GM23338 (cell line): ENCODE measurements around the gene ATXN7. TPM values are rescaled to one million over a fixed set of nuclear protein-coding genes. Genes with fewer than 3 reads are reported as not detected.

Experiments used
- ATAC-seq: fragments of 200-7000 bp; cut with Tn5 transposase; 3 replicates; pipeline ENCODE4 v1.9.1; 2020
- DNase-seq: peaks from one replicate; pipeline ENCODE4 v3.0.0-alpha.2; 2015; ENCODE audit warnings: low spot score
- H2AFZ ChIP-seq: fragments of 200-600 bp; sonication (generic); 2 replicates; pipeline ENCODE4 v1.8.0; 2016; ENCODE audit warnings: antibody characterized with exemption, mild to moderate bottlenecking, moderate library complexity
- H3F3A ChIP-seq: fragments of 200-600 bp; sonication (generic); replicated peaks from 2 replicates; pipeline ENCODE4 v1.8.0; 2017; ENCODE audit warnings: antibody characterized with exemption, mixed run types, low read depth
- H3K27ac ChIP-seq: fragments of 200-600 bp; sonication (generic); 2 replicates; pipeline ENCODE4 v1.6.1; 2016; ENCODE audit warnings: low read depth
- H3K27me3 ChIP-seq: fragments of 200-600 bp; sonication (generic); 2 replicates; pipeline ENCODE4 v1.8.0; 2016; ENCODE audit warnings: mild to moderate bottlenecking, mixed run types, moderate library complexity; ENCODE audit not compliant: insufficient read depth
- H3K36me3 ChIP-seq: fragments of 200-600 bp; sonication (generic); 2 replicates; pipeline ENCODE4 v1.8.0; 2016; ENCODE audit warnings: mild to moderate bottlenecking; ENCODE audit not compliant: insufficient read depth
- H3K4me1 ChIP-seq: fragments of 200-600 bp; sonication (generic); 2 replicates; pipeline ENCODE4 v1.8.0; 2016; ENCODE audit warnings: mild to moderate bottlenecking, moderate library complexity; ENCODE audit not compliant: insufficient read depth
- H3K4me2 ChIP-seq: fragments of 200-600 bp; sonication (generic); 2 replicates; pipeline ENCODE4 v1.7.1; 2017; ENCODE audit warnings: mixed run types
- H3K4me3 ChIP-seq: fragments of 200-600 bp; sonication (generic); 2 replicates; pipeline ENCODE4 v1.6.1; 2016; ENCODE audit warnings: mixed run types
- H3K79me2 ChIP-seq: fragments of 200-600 bp; sonication (generic); replicated peaks from 2 replicates; pipeline ENCODE4 v1.8.0; 2017; ENCODE audit warnings: mild to moderate bottlenecking; ENCODE audit not compliant: insufficient read depth
- H3K9me2 ChIP-seq: fragments of 200-600 bp; sonication (generic); 2 replicates; pipeline ENCODE4 v1.8.0; 2017; ENCODE audit not compliant: insufficient read depth
- H4K20me1 ChIP-seq: fragments of 200-600 bp; sonication (generic); replicated peaks from 2 replicates; pipeline ENCODE4 v1.8.0; 2017; ENCODE audit warnings: mild to moderate bottlenecking; ENCODE audit not compliant: insufficient read depth
- H3K27ac Mint-ChIP-seq: 2 replicates; pipeline ENCODE4 v1.8.0; 2020; ENCODE audit warnings: inconsistent platforms, mild to moderate bottlenecking, moderate library complexity, mixed read lengths
- H3K27me3 Mint-ChIP-seq: 3 replicates; pipeline ENCODE4 v1.8.0; 2022; ENCODE audit warnings: low read depth, mild to moderate bottlenecking, moderate library complexity, mixed read lengths, inconsistent platforms; ENCODE audit not compliant: insufficient read depth, poor library complexity
- H3K36me3 Mint-ChIP-seq: 3 replicates; pipeline ENCODE4 v1.8.0; 2021; ENCODE audit warnings: low read depth, mild to moderate bottlenecking, inconsistent platforms, moderate library complexity, mixed read lengths
- H3K4me1 Mint-ChIP-seq: 3 replicates; pipeline ENCODE4 v1.8.0; 2020; ENCODE audit warnings: mild to moderate bottlenecking, inconsistent platforms, mixed read lengths
- H3K4me3 Mint-ChIP-seq: 3 replicates; pipeline ENCODE4 v1.8.0; 2021; ENCODE audit warnings: moderate library complexity, mild to moderate bottlenecking, inconsistent platforms, mixed read lengths
- H3K9me3 Mint-ChIP-seq: 3 replicates; pipeline ENCODE4 v1.8.0; 2020; ENCODE audit warnings: moderate library complexity, mild to moderate bottlenecking, inconsistent platforms, mixed read lengths
- CREB1 ChIP-seq: fragments of 250-450 bp; sonication (Bioruptor Pico); IDR thresholded peaks from 2 replicates; pipeline ENCODE4 v1.5.0; 2020; ENCODE audit warnings: low read depth, mild to moderate bottlenecking, moderate library complexity
- EZH2 ChIP-seq: fragments of 200-600 bp; sonication (generic); IDR thresholded peaks from one replicate; pipeline ENCODE4 v1.8.0; 2017; ENCODE audit warnings: antibody characterized with exemption, mild to moderate bottlenecking, low read depth; ENCODE audit not compliant: unreplicated experiment
- POLR2AphosphoS5 ChIP-seq: IDR thresholded peaks from 2 replicates; pipeline ENCODE4 v1.6.1; 2016; ENCODE audit warnings: antibody characterized with exemption, low read depth
- STAT1 ChIP-seq: IDR thresholded peaks from one replicate; pipeline ENCODE4 v1.6.1; 2016; ENCODE audit warnings: antibody characterized with exemption; ENCODE audit not compliant: unreplicated experiment
- ZNF114 ChIP-seq: fragments of 250-450 bp; sonication (Bioruptor Pico); IDR thresholded peaks from 2 replicates; pipeline ENCODE4 v1.5.0; 2020; ENCODE audit warnings: mild to moderate bottlenecking, moderate library complexity
- ZNF331 ChIP-seq: fragments of 250-450 bp; sonication (Bioruptor Pico); IDR thresholded peaks from 2 replicates; pipeline ENCODE4 v1.5.0; 2020; ENCODE audit warnings: low read depth, mild to moderate bottlenecking, moderate library complexity
- polyA plus RNA-seq: library from polyadenylated mRNA; unstranded; fragments of >200 nt; fragmentation: Nextera tagmentation; extraction: Ambion mirVana; gene quantifications from 2 replicates; pipeline ENCODE4 v1.2.1, GENCODE V29; 2016
- total RNA-seq: library from RNA; depleted of rRNA; stranded (reverse); fragments of >200 nt; shearing (Covaris generic); gene quantifications from 2 replicates; pipeline ENCODE4 v1.2.3, GENCODE V29; 2014
- TF ChIP-seq, protein P1 (sequence below), 2 experiments: fragments of 200-600 bp in 1 of 2; sonication (generic) in 1 of 2; conservative IDR thresholded peaks; 2 replicates each; pipeline versions ENCODE4 v1.5.1 to v1.6.1; 2016 to 2017; ENCODE audit warnings: antibody characterized with exemption in 2 of 2, low read depth in 2 of 2, mild to moderate bottlenecking in 2 of 2, moderate library complexity in 1 of 2
- TF ChIP-seq, protein P2 (sequence below): fragments of 250-450 bp; sonication (Bioruptor Pico); IDR thresholded peaks from 2 replicates; pipeline ENCODE4 v1.5.0; 2020; ENCODE audit warnings: mild to moderate bottlenecking, moderate library complexity
- TF ChIP-seq, protein P3 (sequence below): IDR thresholded peaks from 2 replicates; pipeline ENCODE4 v1.6.1; 2016; ENCODE audit warnings: antibody characterized with exemption

Gene ATXN7
- total and polyA plus RNA-seq, 2 experiments from 2014 or later = 4.0 to 17.2 TPM

DNA sequence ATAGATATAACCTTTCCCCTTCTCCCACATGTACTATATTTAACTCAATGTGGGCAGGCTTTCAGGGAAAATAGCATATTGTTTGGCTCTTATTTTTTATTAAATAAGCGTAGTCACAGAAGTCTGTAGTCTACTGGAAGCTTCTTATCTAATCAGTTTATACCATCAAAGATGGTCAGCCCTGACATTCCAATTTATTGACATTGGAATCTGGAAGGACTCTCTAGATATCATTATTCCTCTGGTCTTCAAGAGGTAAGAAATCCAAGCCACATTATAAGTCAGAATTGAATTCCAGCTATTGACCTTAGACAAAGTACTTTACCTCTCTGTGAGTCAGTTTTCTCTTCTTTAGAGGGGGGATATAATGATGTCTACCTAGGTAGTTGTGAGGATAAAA, 87.0 kb downstream of the ATXN7 start (continued):
- TF ChIP-seq, protein P1, sequence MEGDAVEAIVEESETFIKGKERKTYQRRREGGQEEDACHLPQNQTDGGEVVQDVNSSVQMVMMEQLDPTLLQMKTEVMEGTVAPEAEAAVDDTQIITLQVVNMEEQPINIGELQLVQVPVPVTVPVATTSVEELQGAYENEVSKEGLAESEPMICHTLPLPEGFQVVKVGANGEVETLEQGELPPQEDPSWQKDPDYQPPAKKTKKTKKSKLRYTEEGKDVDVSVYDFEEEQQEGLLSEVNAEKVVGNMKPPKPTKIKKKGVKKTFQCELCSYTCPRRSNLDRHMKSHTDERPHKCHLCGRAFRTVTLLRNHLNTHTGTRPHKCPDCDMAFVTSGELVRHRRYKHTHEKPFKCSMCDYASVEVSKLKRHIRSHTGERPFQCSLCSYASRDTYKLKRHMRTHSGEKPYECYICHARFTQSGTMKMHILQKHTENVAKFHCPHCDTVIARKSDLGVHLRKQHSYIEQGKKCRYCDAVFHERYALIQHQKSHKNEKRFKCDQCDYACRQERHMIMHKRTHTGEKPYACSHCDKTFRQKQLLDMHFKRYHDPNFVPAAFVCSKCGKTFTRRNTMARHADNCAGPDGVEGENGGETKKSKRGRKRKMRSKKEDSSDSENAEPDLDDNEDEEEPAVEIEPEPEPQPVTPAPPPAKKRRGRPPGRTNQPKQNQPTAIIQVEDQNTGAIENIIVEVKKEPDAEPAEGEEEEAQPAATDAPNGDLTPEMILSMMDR (conservative IDR thresholded peaks at IDR 0.05; ENCODE audit: low read depth in 2 of 2) = no peak

DNA sequence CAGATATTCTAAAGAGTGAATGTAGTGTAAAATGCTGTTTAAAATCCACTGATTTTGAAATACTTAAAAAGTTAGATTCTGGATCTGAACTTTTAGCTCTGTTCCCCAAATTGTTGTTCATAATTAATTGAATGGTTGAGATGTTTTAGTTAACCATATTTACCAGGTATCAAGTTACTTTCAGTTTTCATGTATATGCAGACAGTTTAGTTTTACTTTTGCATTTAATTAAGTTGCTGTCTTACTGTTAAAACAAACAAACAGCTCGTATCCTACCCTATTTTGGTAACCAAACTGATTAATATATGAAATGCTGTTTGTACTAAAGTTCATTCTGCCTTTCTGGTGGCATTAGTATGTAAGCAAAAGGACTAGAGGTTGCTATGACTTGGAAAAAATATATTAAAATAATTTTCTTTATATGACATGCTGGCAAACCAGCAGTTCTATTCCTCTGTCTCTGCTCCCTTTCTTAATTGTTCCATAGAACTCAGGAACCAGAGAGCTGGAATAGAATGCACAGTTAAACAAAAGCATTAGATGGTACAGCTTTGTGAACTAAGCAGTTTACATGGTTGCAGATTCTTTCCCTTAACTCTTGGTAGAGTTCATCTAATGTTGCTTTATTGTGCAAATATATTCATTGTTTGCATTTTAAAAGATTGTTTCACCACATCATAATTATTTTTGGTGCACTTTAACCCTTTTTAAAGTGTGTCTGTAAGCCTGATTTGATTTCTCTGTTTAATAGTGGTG, 88.0 kb downstream of the ATXN7 start:
- Histone ChIP-seq H3K27me3 (no peaks in the 10 kb centered on the region), H3F3A (no peaks in the 10 kb centered on the region; the same call in 1 of the 2 replicates), H3K4me3 (no peak overlapping the region), H3K4me2 (peak overlapping the region; percentile 45), H3K36me3 (no peaks in the 10 kb centered on the region), H2AFZ (no peak overlapping the region), H3K27ac (no peak overlapping the region), H4K20me1 (no peaks in the 10 kb centered on the region), H3K9me2 (no peaks in the 10 kb centered on the region), H3K4me1 (peaks cover 44% of the 10 kb centered on the region), H3K79me2 (no peaks in the 10 kb centered on the region)
- peaks cover 60% of the 10 kb centered on the region for H3K4me1 Mint-ChIP-seq
- ATAC-seq = no peak
- peak overlapping the region; percentile 78 for H3K27ac Mint-ChIP-seq
- DNase-seq = no peak
- H3K9me3 Mint-ChIP-seq = no peaks in the 10 kb centered on the region
- peaks cover 4% of the 10 kb centered on the region for H3K36me3 Mint-ChIP-seq
- peak overlapping the region; percentile 20; the same call in 1 of the 3 replicates for H3K4me3 Mint-ChIP-seq
- H3K27me3 Mint-ChIP-seq = peaks cover 9% of the 10 kb centered on the region
- TF ChIP-seq POLR2AphosphoS5 = no peak
- TF ChIP-seq, protein P2, sequence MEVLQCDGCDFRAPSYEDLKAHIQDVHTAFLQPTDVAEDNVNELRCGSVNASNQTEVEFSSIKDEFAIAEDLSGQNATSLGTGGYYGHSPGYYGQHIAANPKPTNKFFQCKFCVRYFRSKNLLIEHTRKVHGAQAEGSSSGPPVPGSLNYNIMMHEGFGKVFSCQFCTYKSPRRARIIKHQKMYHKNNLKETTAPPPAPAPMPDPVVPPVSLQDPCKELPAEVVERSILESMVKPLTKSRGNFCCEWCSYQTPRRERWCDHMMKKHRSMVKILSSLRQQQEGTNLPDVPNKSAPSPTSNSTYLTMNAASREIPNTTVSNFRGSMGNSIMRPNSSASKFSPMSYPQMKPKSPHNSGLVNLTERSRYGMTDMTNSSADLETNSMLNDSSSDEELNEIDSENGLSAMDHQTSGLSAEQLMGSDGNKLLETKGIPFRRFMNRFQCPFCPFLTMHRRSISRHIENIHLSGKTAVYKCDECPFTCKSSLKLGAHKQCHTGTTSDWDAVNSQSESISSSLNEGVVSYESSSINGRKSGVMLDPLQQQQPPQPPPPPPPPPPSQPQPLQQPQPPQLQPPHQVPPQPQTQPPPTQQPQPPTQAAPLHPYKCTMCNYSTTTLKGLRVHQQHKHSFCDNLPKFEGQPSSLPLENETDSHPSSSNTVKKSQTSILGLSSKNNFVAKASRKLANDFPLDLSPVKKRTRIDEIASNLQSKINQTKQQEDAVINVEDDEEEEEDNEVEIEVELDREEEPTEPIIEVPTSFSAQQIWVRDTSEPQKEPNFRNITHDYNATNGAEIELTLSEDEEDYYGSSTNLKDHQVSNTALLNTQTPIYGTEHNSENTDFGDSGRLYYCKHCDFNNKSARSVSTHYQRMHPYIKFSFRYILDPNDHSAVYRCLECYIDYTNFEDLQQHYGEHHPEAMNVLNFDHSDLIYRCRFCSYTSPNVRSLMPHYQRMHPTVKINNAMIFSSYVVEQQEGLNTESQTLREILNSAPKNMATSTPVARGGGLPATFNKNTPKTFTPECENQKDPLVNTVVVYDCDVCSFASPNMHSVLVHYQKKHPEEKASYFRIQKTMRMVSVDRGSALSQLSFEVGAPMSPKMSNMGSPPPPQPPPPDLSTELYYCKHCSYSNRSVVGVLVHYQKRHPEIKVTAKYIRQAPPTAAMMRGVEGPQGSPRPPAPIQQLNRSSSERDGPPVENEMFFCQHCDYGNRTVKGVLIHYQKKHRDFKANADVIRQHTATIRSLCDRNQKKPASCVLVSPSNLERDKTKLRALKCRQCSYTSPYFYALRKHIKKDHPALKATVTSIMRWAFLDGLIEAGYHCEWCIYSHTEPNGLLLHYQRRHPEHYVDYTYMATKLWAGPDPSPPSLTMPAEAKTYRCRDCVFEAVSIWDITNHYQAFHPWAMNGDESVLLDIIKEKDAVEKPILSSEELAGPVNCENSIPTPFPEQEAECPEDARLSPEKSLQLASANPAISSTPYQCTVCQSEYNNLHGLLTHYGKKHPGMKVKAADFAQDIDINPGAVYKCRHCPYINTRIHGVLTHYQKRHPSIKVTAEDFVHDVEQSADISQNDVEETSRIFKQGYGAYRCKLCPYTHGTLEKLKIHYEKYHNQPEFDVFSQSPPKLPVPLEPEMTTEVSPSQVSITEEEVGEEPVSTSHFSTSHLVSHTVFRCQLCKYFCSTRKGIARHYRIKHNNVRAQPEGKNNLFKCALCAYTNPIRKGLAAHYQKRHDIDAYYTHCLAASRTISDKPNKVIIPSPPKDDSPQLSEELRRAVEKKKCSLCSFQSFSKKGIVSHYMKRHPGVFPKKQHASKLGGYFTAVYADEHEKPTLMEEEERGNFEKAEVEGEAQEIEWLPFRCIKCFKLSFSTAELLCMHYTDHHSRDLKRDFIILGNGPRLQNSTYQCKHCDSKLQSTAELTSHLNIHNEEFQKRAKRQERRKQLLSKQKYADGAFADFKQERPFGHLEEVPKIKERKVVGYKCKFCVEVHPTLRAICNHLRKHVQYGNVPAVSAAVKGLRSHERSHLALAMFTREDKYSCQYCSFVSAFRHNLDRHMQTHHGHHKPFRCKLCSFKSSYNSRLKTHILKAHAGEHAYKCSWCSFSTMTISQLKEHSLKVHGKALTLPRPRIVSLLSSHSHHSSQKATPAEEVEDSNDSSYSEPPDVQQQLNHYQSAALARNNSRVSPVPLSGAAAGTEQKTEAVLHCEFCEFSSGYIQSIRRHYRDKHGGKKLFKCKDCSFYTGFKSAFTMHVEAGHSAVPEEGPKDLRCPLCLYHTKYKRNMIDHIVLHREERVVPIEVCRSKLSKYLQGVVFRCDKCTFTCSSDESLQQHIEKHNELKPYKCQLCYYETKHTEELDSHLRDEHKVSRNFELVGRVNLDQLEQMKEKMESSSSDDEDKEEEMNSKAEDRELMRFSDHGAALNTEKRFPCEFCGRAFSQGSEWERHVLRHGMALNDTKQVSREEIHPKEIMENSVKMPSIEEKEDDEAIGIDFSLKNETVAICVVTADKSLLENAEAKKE (CRISPR knock-in tag) = no peak
- TF ChIP-seq CREB1 (CRISPR knock-in tag) = no peak
- no peak for TF ChIP-seq ZNF114
- TF ChIP-seq ZNF331 = no peak
- TF ChIP-seq, protein P1 (conservative IDR thresholded peaks at IDR 0.05; ENCODE audit: low read depth in 2 of 2) = no peak
- TF ChIP-seq EZH2 = no peak
- TF ChIP-seq, protein P3, sequence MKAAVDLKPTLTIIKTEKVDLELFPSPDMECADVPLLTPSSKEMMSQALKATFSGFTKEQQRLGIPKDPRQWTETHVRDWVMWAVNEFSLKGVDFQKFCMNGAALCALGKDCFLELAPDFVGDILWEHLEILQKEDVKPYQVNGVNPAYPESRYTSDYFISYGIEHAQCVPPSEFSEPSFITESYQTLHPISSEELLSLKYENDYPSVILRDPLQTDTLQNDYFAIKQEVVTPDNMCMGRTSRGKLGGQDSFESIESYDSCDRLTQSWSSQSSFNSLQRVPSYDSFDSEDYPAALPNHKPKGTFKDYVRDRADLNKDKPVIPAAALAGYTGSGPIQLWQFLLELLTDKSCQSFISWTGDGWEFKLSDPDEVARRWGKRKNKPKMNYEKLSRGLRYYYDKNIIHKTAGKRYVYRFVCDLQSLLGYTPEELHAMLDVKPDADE = no peak
- no peak for TF ChIP-seq STAT1
